Measurements from ENCODE around the gene INPP5A.

The INPP5A gene

GRCh38 chr10:132774902-132775863, 237.6 kb downstream of the INPP5A start:
- H3K27ac ChIP-seq: no peak overlapping the region
- TF ChIP-seq, protein P1, sequence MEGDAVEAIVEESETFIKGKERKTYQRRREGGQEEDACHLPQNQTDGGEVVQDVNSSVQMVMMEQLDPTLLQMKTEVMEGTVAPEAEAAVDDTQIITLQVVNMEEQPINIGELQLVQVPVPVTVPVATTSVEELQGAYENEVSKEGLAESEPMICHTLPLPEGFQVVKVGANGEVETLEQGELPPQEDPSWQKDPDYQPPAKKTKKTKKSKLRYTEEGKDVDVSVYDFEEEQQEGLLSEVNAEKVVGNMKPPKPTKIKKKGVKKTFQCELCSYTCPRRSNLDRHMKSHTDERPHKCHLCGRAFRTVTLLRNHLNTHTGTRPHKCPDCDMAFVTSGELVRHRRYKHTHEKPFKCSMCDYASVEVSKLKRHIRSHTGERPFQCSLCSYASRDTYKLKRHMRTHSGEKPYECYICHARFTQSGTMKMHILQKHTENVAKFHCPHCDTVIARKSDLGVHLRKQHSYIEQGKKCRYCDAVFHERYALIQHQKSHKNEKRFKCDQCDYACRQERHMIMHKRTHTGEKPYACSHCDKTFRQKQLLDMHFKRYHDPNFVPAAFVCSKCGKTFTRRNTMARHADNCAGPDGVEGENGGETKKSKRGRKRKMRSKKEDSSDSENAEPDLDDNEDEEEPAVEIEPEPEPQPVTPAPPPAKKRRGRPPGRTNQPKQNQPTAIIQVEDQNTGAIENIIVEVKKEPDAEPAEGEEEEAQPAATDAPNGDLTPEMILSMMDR (conservative IDR thresholded peaks at IDR 0.05): no peak

- TF ChIP-seq, protein P1 (conservative IDR thresholded peaks at IDR 0.05): no peak
- H3K27ac ChIP-seq: no peak overlapping the region
Measured at GRCh38 chr10:132776186-132776585, 238.6 kb downstream of the INPP5A start.

- H3K27ac ChIP-seq: no peak overlapping the region
- TF ChIP-seq, protein P1 (conservative IDR thresholded peaks at IDR 0.05): no peak
Measured at GRCh38 chr10:132776821-132777220, 239.2 kb downstream of the INPP5A start.

DNA sequence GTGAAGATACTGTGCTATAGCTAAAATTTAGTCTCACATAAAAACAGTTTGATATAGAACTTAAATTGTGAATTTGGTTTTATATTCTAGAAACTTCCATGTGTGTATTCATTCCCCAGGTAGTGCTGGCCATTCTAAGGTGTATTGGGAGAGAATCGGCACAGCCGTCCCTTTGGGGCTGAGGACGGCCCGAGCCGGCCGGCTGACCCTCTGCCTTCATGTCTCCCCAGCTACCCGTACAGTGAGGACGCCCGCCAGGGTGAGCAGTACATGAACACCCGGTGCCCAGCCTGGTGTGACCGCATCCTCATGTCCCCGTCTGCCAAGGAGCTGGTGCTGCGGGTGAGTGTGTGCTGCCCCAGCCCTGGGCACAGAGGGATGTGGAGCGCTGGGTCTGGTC, 239.9 kb downstream of the INPP5A start:
- TF ChIP-seq, protein P1 (conservative IDR thresholded peaks at IDR 0.05): no peak
- no peak overlapping the region for H3K27ac ChIP-seq

GRCh38 chr10:132779549-132780294, 242.1 kb downstream of the INPP5A start:
- H3K27ac ChIP-seq: no peak overlapping the region
- TF ChIP-seq, protein P1 (conservative IDR thresholded peaks at IDR 0.05): no peak

- no peak overlapping the region for H3K27ac ChIP-seq
- TF ChIP-seq, protein P1 (conservative IDR thresholded peaks at IDR 0.05): no peak
Measured at GRCh38 chr10:132780356-132780755, 242.8 kb downstream of the INPP5A start.

- TF ChIP-seq, protein P1 (conservative IDR thresholded peaks at IDR 0.05): no peak
- H3K27ac ChIP-seq: no peak overlapping the region
Measured at GRCh38 chr10:132781556-132781955, 244.0 kb downstream of the INPP5A start.

Measured in VCaP (cell line).